HG02981 (cell line): Measurements from ENCODE around the gene ITPR1.
"Not testable (repeated sequence)": the region's sequence is repeated elsewhere in the genome, so short reads cannot be mapped to it uniquely, and the experiment has no call there.

Source experiments
- ATAC-seq: cut with Tn5 transposase; IDR thresholded peaks from one replicate; pipeline ENCODE4 v1.9.1; 2021; ENCODE audit warnings: mild to moderate bottlenecking, moderate library complexity; ENCODE audit not compliant: unreplicated experiment

ITPR1 gene

GRCh38 chr3:4588466-4588865 lies 95.3 kb downstream of the ITPR1 start:
- ATAC-seq, result no peak

GRCh38 chr3:4589475-4590097 lies 96.4 kb downstream of the ITPR1 start:
- ATAC-seq, result no peak

DNA sequence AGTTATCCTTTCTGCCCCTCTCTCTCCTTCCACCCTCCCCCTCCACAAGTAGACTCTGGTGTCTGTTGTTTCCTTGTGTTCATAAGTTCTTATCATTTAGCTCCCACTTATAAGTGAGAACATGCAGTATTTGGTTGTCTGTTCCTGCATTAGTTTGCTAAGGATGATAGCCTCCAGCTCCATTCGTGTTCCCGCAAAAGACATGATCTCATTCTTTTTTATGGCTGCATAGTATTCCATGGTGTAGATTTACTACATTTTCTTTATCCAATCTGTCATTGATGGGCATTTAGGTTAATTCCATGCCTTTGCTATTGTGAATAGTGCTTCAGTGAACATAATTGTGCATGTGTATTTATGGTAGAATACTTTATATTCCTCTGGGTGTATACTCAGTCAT lies 97.7 kb downstream of the ITPR1 start:
- ATAC-seq, result not testable (repeated sequence)

GRCh38 chr3:4591669-4592068 lies 98.5 kb downstream of the ITPR1 start:
- ATAC-seq, result no peak

- no peak for ATAC-seq
Observed at GRCh38 chr3:4593014-4593413, 99.9 kb downstream of the ITPR1 start.

GRCh38 chr3:4595710-4596113 lies 102.6 kb downstream of the ITPR1 start:
- no peak for ATAC-seq

- ATAC-seq, result no peak
Observed at GRCh38 chr3:4596612-4597011, 103.5 kb downstream of the ITPR1 start.

GRCh38 chr3:4597208-4597985 lies 104.2 kb downstream of the ITPR1 start:
- no peak for ATAC-seq

DNA sequence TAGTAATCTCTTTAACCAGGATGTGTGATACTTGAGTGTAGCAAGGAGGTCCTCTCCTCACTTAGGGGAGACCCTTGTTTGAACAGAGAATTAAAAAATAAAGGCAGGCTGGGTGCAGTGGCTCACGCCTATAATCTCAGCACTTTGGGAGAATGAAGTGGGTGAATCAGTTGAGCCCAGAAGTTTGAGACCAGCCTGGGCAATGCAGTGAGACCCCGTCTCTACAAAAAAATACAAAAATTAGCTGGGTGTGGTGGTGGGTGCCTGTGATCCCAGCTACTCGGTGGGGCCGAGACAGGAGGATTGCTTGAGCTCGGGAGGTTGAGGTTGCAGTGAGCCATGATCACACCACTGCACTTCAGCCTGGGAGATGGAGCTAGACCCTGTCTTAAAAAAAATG lies 105.1 kb downstream of the ITPR1 start:
- not testable (repeated sequence) for ATAC-seq

GRCh38 chr3:4599612-4600011 lies 106.5 kb downstream of the ITPR1 start:
- ATAC-seq, result no peak

GRCh38 chr3:4600493-4600892 lies 107.3 kb downstream of the ITPR1 start:
- ATAC-seq, result no peak

- ATAC-seq, result no peak
Observed at GRCh38 chr3:4601892-4602291, 108.7 kb downstream of the ITPR1 start.

- ATAC-seq, result no peak
Observed at GRCh38 chr3:4604693-4605092, 111.5 kb downstream of the ITPR1 start.

- ATAC-seq, result no peak
Observed at GRCh38 chr3:4606911-4607310, 113.8 kb downstream of the ITPR1 start.

DNA sequence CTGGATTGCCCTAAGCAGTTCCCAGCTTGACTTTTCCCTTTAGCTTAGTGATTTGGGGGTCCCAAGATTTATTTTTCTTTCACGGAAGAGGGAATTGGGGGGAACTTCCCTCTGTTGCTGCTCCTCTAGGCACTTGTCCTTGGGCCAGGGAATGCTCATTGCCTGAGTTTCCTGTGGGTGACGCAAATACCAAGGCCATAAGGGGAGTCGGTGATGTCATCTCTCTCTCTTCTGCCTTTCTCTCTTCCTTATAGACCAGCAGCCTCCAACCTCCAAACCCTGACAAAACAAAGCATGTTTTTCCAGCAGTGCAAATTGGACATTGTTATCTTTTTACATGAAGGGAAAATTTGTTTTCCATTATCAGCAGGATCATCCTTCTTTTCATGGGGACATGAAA lies 120.2 kb downstream of the ITPR1 start:
- ATAC-seq, result no peak

GRCh38 chr3:4614070-4614469 lies 120.9 kb downstream of the ITPR1 start:
- ATAC-seq, result no peak

DNA sequence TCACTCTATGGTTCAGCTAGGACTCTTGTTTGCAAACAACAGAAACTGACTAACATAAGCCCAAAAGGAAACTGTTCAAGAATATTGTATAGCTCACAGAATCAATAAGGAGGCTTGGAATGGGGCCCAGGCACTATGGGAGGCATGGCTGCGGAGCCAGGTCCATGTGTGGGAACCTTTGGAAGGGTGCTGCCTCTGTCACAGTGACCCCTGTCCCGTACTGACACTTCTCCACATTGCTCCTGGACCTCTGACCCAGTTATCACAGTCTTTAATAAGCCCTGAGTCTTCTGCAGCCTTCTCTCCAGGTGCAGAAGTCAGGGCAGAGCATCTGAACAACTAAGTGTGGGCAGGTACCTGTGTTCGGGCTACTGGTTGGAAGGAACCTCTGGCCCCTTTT lies 121.8 kb downstream of the ITPR1 start:
- ATAC-seq, result no peak

DNA sequence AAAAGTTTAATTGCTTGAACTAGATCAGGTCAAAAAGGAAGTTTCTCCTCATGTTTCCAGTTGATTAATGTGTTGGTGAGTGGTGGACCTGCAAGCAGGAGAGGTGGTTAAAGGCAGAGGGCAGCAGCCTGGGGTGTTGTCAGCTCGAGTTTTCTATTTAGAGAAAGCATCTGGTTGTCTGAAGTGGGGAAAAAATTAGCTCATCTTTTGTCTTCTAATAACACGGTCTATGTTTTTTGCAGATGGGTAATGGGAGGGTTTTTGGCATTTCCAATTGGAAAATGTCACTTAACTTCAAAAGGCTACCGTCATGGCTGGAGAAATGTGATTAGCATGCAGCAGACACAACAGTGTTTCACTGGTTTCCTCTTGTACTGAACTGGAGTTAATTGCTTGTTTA lies 122.6 kb downstream of the ITPR1 start:
- ATAC-seq, result no peak

- no peak for ATAC-seq
Observed at GRCh38 chr3:4623421-4623999, 130.4 kb downstream of the ITPR1 start.

DNA sequence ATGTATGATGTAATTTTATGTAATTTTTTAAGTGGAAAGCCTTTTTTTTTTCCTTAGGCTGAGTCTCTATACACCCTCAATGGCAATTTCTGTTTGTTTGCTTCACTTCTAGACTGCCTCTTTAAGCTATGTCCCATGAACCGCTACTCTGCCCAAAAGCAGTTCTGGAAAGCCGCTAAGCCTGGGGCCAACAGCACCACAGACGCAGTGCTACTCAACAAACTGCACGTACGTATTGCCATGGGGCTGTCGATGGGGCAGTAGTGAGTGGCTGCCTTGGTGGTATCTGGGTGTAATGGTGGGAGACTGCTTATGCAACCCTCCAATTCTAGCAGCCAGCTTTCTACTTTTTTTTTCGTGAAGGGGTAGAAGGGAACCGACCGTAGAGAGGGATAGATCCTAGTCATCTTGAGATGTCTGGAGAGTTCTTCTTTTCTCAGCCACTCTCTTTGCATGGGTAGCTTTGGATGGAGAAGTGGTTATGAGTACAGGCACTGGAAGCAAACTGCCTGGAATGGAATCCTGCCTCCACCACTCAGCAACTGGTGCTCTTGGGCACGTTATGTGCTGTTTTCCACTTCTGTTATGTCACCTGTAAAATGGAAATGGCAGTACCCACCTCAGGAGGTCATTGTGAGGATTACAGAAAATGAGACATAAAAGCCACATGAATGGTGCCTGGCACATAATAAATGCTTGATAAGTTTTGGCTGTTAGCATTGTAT lies 134.7 kb downstream of the ITPR1 start:
- no peak for ATAC-seq
